ENCODE data around the gene FDX1. TPM values are rescaled to one million over a fixed set of nuclear protein-coding genes. Genes with fewer than 3 reads are reported as not detected.

The FDX1 gene
- total RNA-seq = 10 to 100 TPM in 1 of 2 donors, 1 to 10 TPM in 1; 7.9 to 15.7 TPM

GRCh38 chr11:110429731-110430266, at the start of gene FDX1:
FDX1 (plus strand) TSS chr11:110429948; CDS start chr11:110430121, 173 bp downstream.

Other genes with a start within 250 kb of the FDX1 start
- gene RDX, start 133.3 kb upstream of the FDX1 start, total RNA-seq = 100 to 1,000 TPM; 139 to 173 TPM

Measured in melanocyte of skin (primary cell).